Right lobe of liver (tissue), 6 donors: ENCODE measurements around the gene NRXN3. TPM values are rescaled to one million over a fixed set of nuclear protein-coding genes. Genes with fewer than 3 reads are reported as not detected.

Source experiments
- ATAC-seq, 4 donors: fragments of 200-7000 bp; cut with Tn5 transposase; one replicate each; pipeline ENCODE4 v1.9.1; 2020; ENCODE audit warnings: mild to moderate bottlenecking in 4 of 4, moderate library complexity in 4 of 4
- DNase-seq, 3 donors: peaks; one replicate each; pipeline ENCODE4 v3.0.0-alpha.2; 2020
- H3K27ac ChIP-seq, 3 donors: fragments of 200-600 bp; one replicate each; pipeline ENCODE4 v1.8.0; 2022
- H3K27me3 ChIP-seq, 2 donors: fragments of 200-600 bp; one replicate each; pipeline ENCODE4 v1.8.0; 2022
- H3K36me3 ChIP-seq, 4 donors: fragments of 200-600 bp; sonication (generic) in 1 of 4; one replicate each; pipeline versions ENCODE4 v1.5.1 to v1.8.0; 2017 to 2022; ENCODE audit warnings: control low read depth in 1 of 4
- H3K4me1 ChIP-seq, 4 donors: fragments of 200-600 bp; sonication (generic) in 1 of 4; one replicate each; pipeline versions ENCODE4 v1.5.1 to v1.8.0; 2017 to 2022; ENCODE audit warnings: control low read depth in 1 of 4
- H3K4me3 ChIP-seq, 3 donors: fragments of 200-600 bp; one replicate each; pipeline ENCODE4 v1.8.0; 2022
- H3K9me3 ChIP-seq, 4 donors: fragments of 200-600 bp; sonication (generic) in 1 of 4; one replicate each; pipeline versions ENCODE4 v1.5.1 to v1.8.0; 2017 to 2022; ENCODE audit warnings: control low read depth in 1 of 4
- POLR2A ChIP-seq: fragments of 450-650 bp; IDR thresholded peaks from one replicate; pipeline ENCODE4 v1.6.1; 2017; ENCODE audit warnings: antibody characterized with exemption, mild to moderate bottlenecking
- WGBS: methylation state at CpG from one replicate; pipeline ENCODE4 v1.1.6; 2018; ENCODE audit warnings: low coverage, low lambda C conversion rate; ENCODE audit not compliant: insufficient coverage; ENCODE audit errors: missing lambda C conversion rate; 5-methylcytosine and 5-hydroxymethylcytosine counted together
- intact Hi-C, 2 donors: fragments of 100-400 bp; cut with DNase I; formaldehyde crosslinking; loops; one replicate each; pipeline versions ENCODE4 v1.11.2 to v1.14.1; 2022
- total RNA-seq, 6 experiments: library from RNA; depleted of rRNA in 2 of 6; stranded (reverse); fragments of >200 nt in 2 of 6; fragmentation: NEBNext Ultra II Directional in 3 of 6; extraction: Animal tissue kit (Norgen Biotek cat#: 25700) in 3 of 6; gene quantifications; one replicate each; pipeline versions ENCODE4 v1.1.0 to v1.2.4, GENCODE V29; 2016 to 2023
- TF ChIP-seq, protein P1 (sequence below), 4 donors: fragments of 200-600 bp in 3 of 4; fragments of 450-650 bp in 1 of 4; IDR thresholded peaks; one replicate each; pipeline versions ENCODE4 v1.5.1 to v1.8.0; 2016 to 2022; ENCODE audit warnings: antibody characterized with exemption in 4 of 4, mild to moderate bottlenecking in 2 of 4
- donor health status: DM: no; HTN: yes; CAD: no.
- donor health status: DM: no; HTN: no; CAD: no.
- donor health status: DM: no; HTN: no; CAD: no.
- donor health status: DM: no; HTN: yes; CAD: no.
- donor health status: DM: no; HTN: yes; CAD: no.

Gene NRXN3
- total RNA-seq, 6 experiments from 2014 or later, result 0.06 to 0.51 (median 0.23) TPM; not detected in 1

DNA sequence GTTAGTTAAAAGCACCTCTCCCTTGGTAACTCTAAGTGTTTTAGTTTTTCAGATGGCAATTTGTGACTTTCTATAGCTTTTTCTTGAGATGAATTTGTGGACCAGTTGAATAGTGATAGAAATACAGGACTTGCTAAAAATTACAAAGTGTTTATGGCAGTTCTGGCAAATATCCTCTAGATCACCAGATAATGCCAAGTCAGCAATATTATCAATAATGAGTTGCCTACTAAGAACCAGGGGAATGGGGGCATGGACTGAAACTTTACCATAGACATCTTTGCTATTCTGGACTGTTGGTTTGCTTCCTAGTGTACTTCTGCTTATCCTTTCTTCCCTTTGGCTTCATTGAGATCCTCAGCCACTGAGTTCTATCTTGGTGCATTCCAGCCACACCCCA lies 1456.9 kb downstream of the NRXN3 start:
- DNase-seq (no peak), ATAC-seq (no peak)
- no peak for TF ChIP-seq POLR2A
- TF ChIP-seq, protein P1, sequence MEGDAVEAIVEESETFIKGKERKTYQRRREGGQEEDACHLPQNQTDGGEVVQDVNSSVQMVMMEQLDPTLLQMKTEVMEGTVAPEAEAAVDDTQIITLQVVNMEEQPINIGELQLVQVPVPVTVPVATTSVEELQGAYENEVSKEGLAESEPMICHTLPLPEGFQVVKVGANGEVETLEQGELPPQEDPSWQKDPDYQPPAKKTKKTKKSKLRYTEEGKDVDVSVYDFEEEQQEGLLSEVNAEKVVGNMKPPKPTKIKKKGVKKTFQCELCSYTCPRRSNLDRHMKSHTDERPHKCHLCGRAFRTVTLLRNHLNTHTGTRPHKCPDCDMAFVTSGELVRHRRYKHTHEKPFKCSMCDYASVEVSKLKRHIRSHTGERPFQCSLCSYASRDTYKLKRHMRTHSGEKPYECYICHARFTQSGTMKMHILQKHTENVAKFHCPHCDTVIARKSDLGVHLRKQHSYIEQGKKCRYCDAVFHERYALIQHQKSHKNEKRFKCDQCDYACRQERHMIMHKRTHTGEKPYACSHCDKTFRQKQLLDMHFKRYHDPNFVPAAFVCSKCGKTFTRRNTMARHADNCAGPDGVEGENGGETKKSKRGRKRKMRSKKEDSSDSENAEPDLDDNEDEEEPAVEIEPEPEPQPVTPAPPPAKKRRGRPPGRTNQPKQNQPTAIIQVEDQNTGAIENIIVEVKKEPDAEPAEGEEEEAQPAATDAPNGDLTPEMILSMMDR (IDR thresholded peaks at IDR 0.05), result no peak
- intact Hi-C loops, result no loop called here
- no peaks in the 10 kb centered on the region for H3K4me1 ChIP-seq
- H3K9me3 ChIP-seq, result no peaks in the 10 kb centered on the region
- no peaks in the 10 kb centered on the region for H3K27me3 ChIP-seq
- H3K4me3 ChIP-seq, result no peak overlapping the region
- H3K36me3 ChIP-seq, result no peaks in the 10 kb centered on the region
- H3K27ac ChIP-seq, result no peak overlapping the region

DNA sequence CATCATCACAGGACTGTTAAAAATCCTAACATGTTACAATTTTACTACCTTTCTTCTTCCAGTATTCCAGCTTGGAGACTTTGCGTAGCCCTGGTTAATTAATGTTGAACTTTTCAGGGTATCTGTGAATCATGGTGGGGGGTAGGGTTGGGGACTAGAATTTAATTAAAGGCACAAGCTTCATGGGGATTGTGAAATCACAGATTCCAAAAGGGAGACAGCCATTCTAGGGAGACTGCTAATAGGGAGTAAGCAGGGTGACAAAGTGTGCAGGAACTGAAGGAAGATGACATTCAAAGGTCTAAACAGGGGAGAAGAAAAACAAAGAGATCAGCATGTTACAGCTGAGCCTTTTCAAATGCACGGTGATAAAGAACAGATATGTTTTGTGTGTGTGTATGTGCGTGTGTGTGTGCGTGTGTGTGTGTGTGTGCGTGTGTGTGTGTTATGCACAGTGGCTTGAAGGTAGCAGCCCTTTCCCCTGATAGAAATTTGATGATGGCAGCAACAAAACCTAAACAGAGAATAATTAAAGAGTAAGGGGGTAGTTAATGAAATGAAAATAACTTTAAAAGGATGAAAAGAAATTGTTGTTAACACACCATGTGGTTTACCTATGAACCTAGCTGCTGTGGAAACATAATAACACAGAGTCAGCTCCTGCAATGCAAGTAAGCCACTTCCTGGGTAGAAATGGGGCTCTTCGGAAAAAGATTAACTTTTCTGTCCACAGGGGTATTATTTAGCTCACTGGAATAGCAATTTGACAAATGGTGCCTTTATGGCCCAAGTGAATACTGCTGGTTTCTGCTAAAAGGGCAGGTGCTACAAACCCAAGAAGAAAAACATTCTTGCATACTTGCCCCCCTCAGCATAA lies 1459.5 kb downstream of the NRXN3 start:
- H3K9me3 ChIP-seq, result no peaks in the 10 kb centered on the region
- ATAC-seq (no peak), DNase-seq (no peak)
- H3K4me1 ChIP-seq, result no peaks in the 10 kb centered on the region
- intact Hi-C loops, result no loop called here
- WGBS, result 47% methylated on average over 6 of the region's 6 CpGs
- H3K4me3 ChIP-seq, result no peak overlapping the region
- no peaks in the 10 kb centered on the region for H3K36me3 ChIP-seq
- H3K27me3 ChIP-seq, result no peaks in the 10 kb centered on the region
- TF ChIP-seq, protein P1 (IDR thresholded peaks at IDR 0.05), result no peak
- no peak for TF ChIP-seq POLR2A
- no peak overlapping the region for H3K27ac ChIP-seq

DNA sequence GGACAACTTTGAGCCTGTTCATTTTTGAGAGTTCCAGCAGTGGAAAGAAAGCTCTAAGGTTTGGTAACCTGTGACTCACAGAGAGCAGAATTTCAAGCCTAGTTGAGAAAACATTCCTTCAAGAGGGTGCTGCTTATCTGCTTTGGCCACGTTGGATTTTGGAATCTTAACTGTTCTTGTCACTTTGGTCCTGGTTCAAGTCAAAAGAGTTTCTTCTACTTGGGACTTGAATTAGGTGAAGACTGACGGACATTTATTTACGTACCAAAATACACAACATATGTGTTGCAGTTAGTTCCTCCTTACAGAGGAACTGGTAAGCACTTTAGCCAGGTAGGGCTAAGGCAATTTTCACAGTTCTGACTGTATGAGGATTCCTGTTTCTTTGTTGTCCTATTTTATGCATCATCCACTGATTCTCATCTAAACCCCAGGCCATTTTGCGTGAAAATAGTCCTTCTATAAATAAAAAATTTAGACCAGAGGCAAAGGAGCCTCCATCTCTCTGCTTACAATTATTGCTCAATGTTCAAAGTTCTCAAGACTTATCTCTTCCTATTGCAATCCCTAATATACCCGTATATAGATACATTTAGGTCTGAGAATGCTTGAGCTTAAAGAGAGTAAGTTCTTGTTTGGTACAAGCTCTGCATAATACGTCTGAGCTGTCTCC lies 1460.3 kb downstream of the NRXN3 start:
- DNase-seq (no peak), ATAC-seq (no peak)
- intact Hi-C loops, result no loop called here
- no peaks in the 10 kb centered on the region for H3K36me3 ChIP-seq
- no peaks in the 10 kb centered on the region for H3K27me3 ChIP-seq
- TF ChIP-seq, protein P1 (IDR thresholded peaks at IDR 0.05), result no peak
- TF ChIP-seq POLR2A, result no peak
- H3K27ac ChIP-seq, result no peak overlapping the region
- H3K9me3 ChIP-seq, result no peaks in the 10 kb centered on the region
- WGBS, result 56% methylated on average over 6 of the region's 6 CpGs
- H3K4me3 ChIP-seq, result no peak overlapping the region
- H3K4me1 ChIP-seq, result no peaks in the 10 kb centered on the region

DNA sequence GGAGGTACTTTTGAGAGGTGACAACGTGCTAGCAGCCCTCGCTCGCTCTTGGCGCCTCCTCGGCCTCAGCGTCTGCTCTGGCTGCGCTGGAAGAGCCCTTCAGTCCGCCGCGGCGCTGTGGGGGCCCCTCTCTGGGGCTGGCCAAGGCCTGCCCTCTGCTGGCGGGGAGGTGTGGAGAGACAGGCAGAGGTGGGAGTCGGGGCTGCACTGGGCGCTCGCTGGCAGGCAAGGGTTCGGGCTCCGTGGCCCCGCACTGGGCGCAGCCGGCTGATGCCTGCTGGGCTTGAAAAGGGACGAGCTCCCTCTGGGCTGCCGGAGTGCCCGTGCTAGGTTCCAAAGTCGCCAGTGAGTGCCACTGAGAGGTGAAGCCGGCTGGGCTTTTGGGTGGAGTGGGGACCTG lies 1461.1 kb downstream of the NRXN3 start:
- DNase-seq, result peak in 1 of 3 donors; percentile 37
- H3K27me3 ChIP-seq, result no peaks in the 10 kb centered on the region
- intact Hi-C loops, result no loop called here
- H3K9me3 ChIP-seq, result no peaks in the 10 kb centered on the region
- no peak overlapping the region for H3K27ac ChIP-seq
- TF ChIP-seq, protein P1 (IDR thresholded peaks at IDR 0.05), result no peak
- TF ChIP-seq POLR2A, result no peak
- H3K4me1 ChIP-seq, result no peaks in the 10 kb centered on the region
- ATAC-seq, result peak in 1 of 4 donors; percentile 44
- no peaks in the 10 kb centered on the region for H3K36me3 ChIP-seq
- H3K4me3 ChIP-seq, result no peak overlapping the region
- WGBS, result 69% methylated on average over 7 of the region's 25 CpGs
